ENCODE data around the gene SMYD1. TPM values are rescaled to one million over a fixed set of nuclear protein-coding genes. Genes with fewer than 3 reads are reported as not detected.

Gene SMYD1
- total RNA-seq, 4 donors from 2014 or later = not detected

DNA sequence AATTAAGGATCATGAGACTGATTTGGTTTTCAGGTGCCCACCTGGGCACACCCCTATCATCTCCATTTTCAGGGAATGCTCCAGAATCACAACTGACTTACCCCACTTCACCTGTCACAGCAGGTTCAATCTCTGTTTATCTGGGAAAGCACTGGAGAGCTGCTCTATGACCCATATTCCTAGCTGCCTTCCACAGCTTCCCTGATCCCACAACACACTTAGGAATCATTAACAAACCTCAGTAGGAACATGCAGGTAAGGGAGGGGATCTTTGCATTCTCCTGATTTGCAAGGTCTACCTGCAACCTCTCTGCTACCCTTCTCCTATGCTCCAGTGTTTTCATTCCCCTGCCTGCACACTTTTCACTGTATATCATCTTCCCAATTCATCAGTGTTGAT is 79.0 kb downstream of the SMYD1 start:
- no peak for TF ChIP-seq CTCF (IDR thresholded peaks at IDR 0.05; ENCODE audit: low read depth)

- no peak for TF ChIP-seq CTCF (IDR thresholded peaks at IDR 0.05; ENCODE audit: low read depth)
Observed at GRCh38 chr2:88147145-88147544, 79.5 kb downstream of the SMYD1 start.

DNA sequence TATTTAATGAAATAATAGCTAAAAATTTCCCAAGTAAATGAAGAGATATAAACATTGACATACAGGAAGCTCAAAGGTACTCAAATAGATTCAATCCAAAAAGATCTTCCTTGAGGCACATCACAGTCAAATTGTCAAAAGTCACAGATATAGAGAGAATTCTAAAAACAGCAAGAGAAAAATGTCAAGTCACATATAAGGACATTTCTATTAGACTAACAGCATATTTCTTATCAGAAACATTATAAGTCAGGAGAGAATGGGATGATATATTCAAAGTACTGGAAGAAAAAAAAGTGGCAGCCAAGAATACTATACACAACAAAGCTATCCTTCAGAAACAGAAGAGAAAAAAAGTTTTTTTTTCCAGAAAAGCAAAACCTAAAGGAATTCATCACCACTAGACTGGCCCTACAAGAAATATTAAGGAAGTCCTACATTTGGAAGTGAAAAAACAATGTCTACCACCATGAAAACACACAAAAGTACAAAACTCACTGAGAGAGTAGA is 81.4 kb downstream of the SMYD1 start:
- no peak for TF ChIP-seq CTCF (IDR thresholded peaks at IDR 0.05; ENCODE audit: low read depth)

DNA sequence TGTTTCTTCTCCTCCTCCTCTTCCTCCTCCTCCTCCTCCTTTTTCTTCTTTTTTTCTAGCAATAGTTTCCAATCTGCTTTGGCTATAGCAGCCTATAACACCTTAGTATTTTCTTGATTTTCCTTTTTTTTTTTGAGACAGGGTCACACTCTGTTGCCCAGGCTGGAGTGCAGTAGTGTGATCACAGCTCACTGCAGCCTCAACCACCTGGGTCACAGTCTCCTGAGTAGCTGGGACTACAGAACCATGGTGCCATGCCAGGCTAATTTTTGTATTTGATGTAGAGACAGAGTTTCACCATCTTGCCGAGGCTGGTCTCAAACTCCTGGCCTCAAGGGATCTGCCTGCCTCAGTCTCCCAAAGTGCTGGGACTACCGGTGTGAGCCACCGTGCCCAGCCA is 91.9 kb downstream of the SMYD1 start:
- no peak for TF ChIP-seq CTCF (IDR thresholded peaks at IDR 0.05; ENCODE audit: low read depth)

- TF ChIP-seq CTCF (IDR thresholded peaks at IDR 0.05; ENCODE audit: low read depth) = no peak
Observed at GRCh38 chr2:88159955-88160415, 92.4 kb downstream of the SMYD1 start.

DNA sequence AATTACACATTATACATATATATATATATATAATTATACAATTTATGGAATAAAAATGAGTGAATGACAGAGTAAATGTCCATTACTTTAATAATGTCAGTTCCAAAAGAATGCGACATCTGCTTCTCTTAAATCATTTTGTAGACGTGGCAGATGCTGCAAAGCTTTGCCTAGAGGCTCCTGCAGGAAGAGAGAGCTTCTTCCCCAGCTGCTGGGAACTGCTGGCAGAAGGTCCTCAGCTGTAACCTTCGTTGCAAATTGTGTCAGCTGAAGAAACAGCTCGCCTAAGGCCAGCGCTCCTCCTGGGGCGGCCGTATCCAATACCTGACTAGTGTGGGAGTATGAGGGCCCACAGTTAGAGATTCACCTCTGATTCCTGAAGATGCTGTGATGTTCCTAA is 92.9 kb downstream of the SMYD1 start:
- no peak for TF ChIP-seq CTCF (IDR thresholded peaks at IDR 0.05; ENCODE audit: low read depth)

DNA sequence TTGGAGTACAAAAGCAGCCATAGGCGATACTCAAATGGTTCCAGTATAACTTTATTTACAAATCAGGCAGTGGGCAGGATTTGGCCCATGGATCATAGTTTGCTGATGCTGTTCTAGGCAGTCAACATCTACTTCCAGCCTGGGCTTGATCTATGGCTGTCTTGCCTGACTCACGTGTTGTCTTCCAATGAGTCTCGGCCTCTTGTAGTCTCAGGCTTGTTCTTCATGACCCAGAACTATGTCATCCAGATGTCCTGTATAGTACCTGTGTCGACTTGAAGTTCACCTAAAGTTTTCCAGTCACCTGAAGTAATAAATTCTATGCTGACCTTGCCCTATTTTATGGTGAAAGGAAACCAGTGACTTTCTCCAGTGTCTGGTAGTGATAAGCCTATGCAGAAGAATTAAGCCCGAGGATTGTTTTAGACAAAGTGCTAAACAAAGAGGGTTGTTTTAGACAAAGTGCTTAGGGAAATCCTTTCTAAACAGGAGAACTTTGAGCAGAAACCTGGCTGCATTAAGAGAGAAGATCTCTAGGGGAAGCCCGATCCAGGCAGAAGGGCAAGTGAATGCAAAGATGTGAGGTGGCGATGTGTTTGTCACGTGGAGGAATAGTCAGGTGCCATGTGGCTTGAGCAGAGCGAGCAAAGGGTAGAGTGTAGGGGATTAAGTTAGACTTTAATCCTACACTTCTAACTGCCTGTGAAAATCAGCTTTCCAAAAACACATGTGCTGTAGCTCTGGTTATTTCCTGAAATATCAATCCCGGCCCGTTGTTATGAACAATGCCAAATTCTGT is 94.0 kb downstream of the SMYD1 start:
- TF ChIP-seq CTCF (IDR thresholded peaks at IDR 0.05; ENCODE audit: low read depth) = no peak

Small RNA genes lying within 50 kb of the gene (small RNA-seq; reads per million reads assigned to genes)
- not detected for gene MIR4780

Other genes with a start within 250 kb of the SMYD1 start
- gene RGPD2, start 242.0 kb upstream of the SMYD1 start, total RNA-seq = 1 to 10 TPM; 4.2 to 9.8 (median 6.9) TPM
- gene RNU2-63P, start 51.3 kb upstream of the SMYD1 start, total RNA-seq = not detected
- 10 to 100 TPM; 35.7 to 61.0 (median 51.5) TPM for gene KRCC1, start 12.0 kb upstream of the SMYD1 start, total RNA-seq
- gene FABP1, start 60.2 kb downstream of the SMYD1 start, total RNA-seq = not detected
- 10 to 100 TPM in 3 of 4 donors, 1 to 10 TPM in 1; 5.1 to 44.4 (median 24.2) TPM for gene THNSL2, start 102.5 kb downstream of the SMYD1 start, total RNA-seq

All from subcutaneous adipose tissue (tissue), 4 donors.